Neural progenitor cell (in vitro differentiated cells): ENCODE data around the gene GLYATL3.

Experiments used
- CTCF ChIP-seq: fragments of 200-600 bp; sonication (generic); IDR thresholded peaks from 2 replicates; pipeline ENCODE4 v1.5.1; 2017; ENCODE audit warnings: antibody characterized with exemption, mild to moderate bottlenecking
- EZH2phosphoT487 ChIP-seq: fragments of 200-600 bp; sonication (generic); IDR thresholded peaks from 2 replicates; pipeline ENCODE4 v1.6.1; 2017; ENCODE audit warnings: antibody characterized with exemption

GRCh38 chr6:49464691-49465090 lies 35.0 kb upstream of the GLYATL3 start:
- no peak for TF ChIP-seq CTCF
- no peak for TF ChIP-seq EZH2phosphoT487
